ENCODE data around the gene ITGB3. TPM values are rescaled to one million over a fixed set of nuclear protein-coding genes. Genes with fewer than 3 reads are reported as not detected.

Gene ITGB3
- total and polyA plus RNA-seq, 9 of the 15 experiments (the other 6 are each of a cell fraction or from before 2014, with no cell fraction given): 0.08 to 2.6 (median 0.62) TPM; not detected in 1

GRCh38 chr17:47291242-47291873 is 37.7 kb downstream of the ITGB3 start (continued):
- no peak for TF ChIP-seq E2F5 (CRISPR knock-in tag; IDR thresholded peaks at IDR 0.05)
- no peak for TF ChIP-seq HMGXB4 (CRISPR knock-in tag; IDR thresholded peaks at IDR 0.05)
- no peak for TF ChIP-seq GMEB1 (CRISPR knock-in tag; IDR thresholded peaks at IDR 0.05)
- TF ChIP-seq THAP7 (CRISPR knock-in tag; IDR thresholded peaks at IDR 0.05): no peak
- TF ChIP-seq COPS2 (conservative IDR thresholded peaks at IDR 0.05): no peak
- TF ChIP-seq, protein P1, sequence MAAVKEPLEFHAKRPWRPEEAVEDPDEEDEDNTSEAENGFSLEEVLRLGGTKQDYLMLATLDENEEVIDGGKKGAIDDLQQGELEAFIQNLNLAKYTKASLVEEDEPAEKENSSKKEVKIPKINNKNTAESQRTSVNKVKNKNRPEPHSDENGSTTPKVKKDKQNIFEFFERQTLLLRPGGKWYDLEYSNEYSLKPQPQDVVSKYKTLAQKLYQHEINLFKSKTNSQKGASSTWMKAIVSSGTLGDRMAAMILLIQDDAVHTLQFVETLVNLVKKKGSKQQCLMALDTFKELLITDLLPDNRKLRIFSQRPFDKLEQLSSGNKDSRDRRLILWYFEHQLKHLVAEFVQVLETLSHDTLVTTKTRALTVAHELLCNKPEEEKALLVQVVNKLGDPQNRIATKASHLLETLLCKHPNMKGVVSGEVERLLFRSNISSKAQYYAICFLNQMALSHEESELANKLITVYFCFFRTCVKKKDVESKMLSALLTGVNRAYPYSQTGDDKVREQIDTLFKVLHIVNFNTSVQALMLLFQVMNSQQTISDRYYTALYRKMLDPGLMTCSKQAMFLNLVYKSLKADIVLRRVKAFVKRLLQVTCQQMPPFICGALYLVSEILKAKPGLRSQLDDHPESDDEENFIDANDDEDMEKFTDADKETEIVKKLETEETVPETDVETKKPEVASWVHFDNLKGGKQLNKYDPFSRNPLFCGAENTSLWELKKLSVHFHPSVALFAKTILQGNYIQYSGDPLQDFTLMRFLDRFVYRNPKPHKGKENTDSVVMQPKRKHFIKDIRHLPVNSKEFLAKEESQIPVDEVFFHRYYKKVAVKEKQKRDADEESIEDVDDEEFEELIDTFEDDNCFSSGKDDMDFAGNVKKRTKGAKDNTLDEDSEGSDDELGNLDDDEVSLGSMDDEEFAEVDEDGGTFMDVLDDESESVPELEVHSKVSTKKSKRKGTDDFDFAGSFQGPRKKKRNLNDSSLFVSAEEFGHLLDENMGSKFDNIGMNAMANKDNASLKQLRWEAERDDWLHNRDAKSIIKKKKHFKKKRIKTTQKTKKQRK (IDR thresholded peaks at IDR 0.05; ENCODE audit: borderline replicate concordance, low read depth, low read length): no peak
- TF ChIP-seq SFPQ (IDR thresholded peaks at IDR 0.05; ENCODE audit: low read depth, low read length): no peak
- TF ChIP-seq NBN (IDR thresholded peaks at IDR 0.05; ENCODE audit: low read depth): no peak
- TF ChIP-seq ZNF395 (CRISPR knock-in tag; IDR thresholded peaks at IDR 0.05): 0 out of 2 replicates have a peak, but pooled peaks have one; percentile 16
- TF ChIP-seq SMC3 (conservative IDR thresholded peaks at IDR 0.05; ENCODE audit: insufficient read depth, low read depth, low read length): no peak
- TF ChIP-seq ARNT (IDR thresholded peaks at IDR 0.05): peak in 1 of 2 experiments; percentile 28; a peak in 1 of 4 replicates
- TF ChIP-seq BDP1 (IDR thresholded peaks at IDR 0.05; ENCODE audit: insufficient read depth, insufficient read length): no peak
